Spleen (tissue), 7 donors: ENCODE data around the gene LRRC45.

Experiments
- POLR2A ChIP-seq, 3 donors: fragments of 450-650 bp; IDR thresholded peaks; one replicate each; pipeline ENCODE4 v1.5.1; 2017; ENCODE audit warnings: antibody characterized with exemption in 3 of 3, mild to moderate bottlenecking in 1 of 3
- POLR2AphosphoS5 ChIP-seq, 3 donors: sonication (generic); formaldehyde crosslinking; IDR thresholded peaks; one replicate each; pipeline ENCODE4 v1.5.1; 2017; ENCODE audit warnings: antibody characterized with exemption in 3 of 3
- TF ChIP-seq, protein P1 (sequence below), 11 experiments: fragments of 200-600 bp in 7 of 11; fragments of 450-650 bp in 4 of 11; sonication (generic) in 4 of 11; IDR thresholded peaks in 8 of 11; conservative IDR thresholded peaks in 3 of 11; 1 replicate in 7 of 11; 2 replicates in 4 of 11; pipeline versions ENCODE4 v1.4.0 to v1.8.0; 2016 to 2021; ENCODE audit warnings: antibody characterized with exemption in 11 of 11, inconsistent platforms in 4 of 11, mild to moderate bottlenecking in 1 of 11
- donor health status: DM: no; HTN: no; CAD: no; lungs with moderate emphysema.
- donor health status: DM: no; HTN: no; CAD: no.
- donor health status: DM: no; HTN: no; CAD: no.

DNA sequence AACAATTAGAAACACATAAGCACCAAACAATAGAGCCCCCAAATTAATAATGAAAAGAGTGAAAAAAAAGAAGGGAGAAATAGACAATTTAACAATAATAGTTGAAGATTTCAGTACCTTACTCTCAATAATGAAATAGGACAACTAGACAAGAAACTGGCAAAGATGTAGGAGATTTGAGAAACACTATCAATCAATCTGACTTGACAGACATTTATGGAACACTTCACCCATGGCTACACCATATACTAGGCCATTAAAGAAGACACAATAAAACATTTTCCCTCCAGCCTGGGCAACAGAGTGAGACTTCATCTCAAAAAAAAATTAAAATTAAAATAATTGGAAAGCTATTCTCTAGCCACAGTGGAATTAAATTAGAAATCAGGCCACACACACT is 47.5 kb downstream of the LRRC45 start:
- TF ChIP-seq, protein P1, sequence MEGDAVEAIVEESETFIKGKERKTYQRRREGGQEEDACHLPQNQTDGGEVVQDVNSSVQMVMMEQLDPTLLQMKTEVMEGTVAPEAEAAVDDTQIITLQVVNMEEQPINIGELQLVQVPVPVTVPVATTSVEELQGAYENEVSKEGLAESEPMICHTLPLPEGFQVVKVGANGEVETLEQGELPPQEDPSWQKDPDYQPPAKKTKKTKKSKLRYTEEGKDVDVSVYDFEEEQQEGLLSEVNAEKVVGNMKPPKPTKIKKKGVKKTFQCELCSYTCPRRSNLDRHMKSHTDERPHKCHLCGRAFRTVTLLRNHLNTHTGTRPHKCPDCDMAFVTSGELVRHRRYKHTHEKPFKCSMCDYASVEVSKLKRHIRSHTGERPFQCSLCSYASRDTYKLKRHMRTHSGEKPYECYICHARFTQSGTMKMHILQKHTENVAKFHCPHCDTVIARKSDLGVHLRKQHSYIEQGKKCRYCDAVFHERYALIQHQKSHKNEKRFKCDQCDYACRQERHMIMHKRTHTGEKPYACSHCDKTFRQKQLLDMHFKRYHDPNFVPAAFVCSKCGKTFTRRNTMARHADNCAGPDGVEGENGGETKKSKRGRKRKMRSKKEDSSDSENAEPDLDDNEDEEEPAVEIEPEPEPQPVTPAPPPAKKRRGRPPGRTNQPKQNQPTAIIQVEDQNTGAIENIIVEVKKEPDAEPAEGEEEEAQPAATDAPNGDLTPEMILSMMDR (IDR thresholded peaks at IDR 0.05 in 8 of 11, conservative IDR thresholded peaks at IDR 0.05 in 3 of 11): no peak
- TF ChIP-seq POLR2AphosphoS5 (IDR thresholded peaks at IDR 0.05): no peak
- no peak for TF ChIP-seq POLR2A (IDR thresholded peaks at IDR 0.05)
